HG02938 (cell line): Measurements from ENCODE around the gene OR1A1.
"Not testable (repeated sequence)": the region's sequence is repeated elsewhere in the genome, so short reads cannot be mapped to it uniquely, and the experiment has no call there.

Experiments used
- ATAC-seq: cut with Tn5 transposase; IDR thresholded peaks from one replicate; pipeline ENCODE4 v1.9.1; 2021; ENCODE audit warnings: mild to moderate bottlenecking, moderate library complexity; ENCODE audit not compliant: unreplicated experiment

OR1A1 gene

GRCh38 chr17:3207367-3207766, at the start of gene OR1A1:
Gene OR1A1 (plus strand): TSS chr17:3207667. CDS start chr17:3215621, 7,954 bp downstream.
- ATAC-seq: no peak

GRCh38 chr17:3167574-3167973, 39.9 kb upstream of the OR1A1 start:
- ATAC-seq: no peak

- no peak for ATAC-seq
Observed at GRCh38 chr17:3189961-3190360, 17.5 kb upstream of the OR1A1 start.

GRCh38 chr17:3197219-3197618, 10.2 kb upstream of the OR1A1 start, which contains the start of gene OR1A2:
Gene OR1A2 (plus strand): TSS chr17:3197519. CDS start chr17:3197519, 0 bp downstream.
- ATAC-seq: no peak

- no peak for ATAC-seq
Observed at GRCh38 chr17:3208484-3208883, 1.0 kb downstream of the OR1A1 start.

- ATAC-seq: no peak
Observed at GRCh38 chr17:3213001-3213400, 5.5 kb downstream of the OR1A1 start.

GRCh38 chr17:3213587-3213986, 6.1 kb downstream of the OR1A1 start:
- ATAC-seq: no peak

GRCh38 chr17:3219978-3220377, 12.5 kb downstream of the OR1A1 start:
- ATAC-seq: not testable (repeated sequence)

- no peak for ATAC-seq
Observed at GRCh38 chr17:3221850-3222249, 14.4 kb downstream of the OR1A1 start.

- no peak for ATAC-seq
Observed at GRCh38 chr17:3222505-3222904, 15.0 kb downstream of the OR1A1 start.

GRCh38 chr17:3224721-3225352, 17.4 kb downstream of the OR1A1 start:
- ATAC-seq: not testable (repeated sequence)

GRCh38 chr17:3232300-3232699, 24.8 kb downstream of the OR1A1 start:
- not testable (repeated sequence) for ATAC-seq

GRCh38 chr17:3238685-3239084, 31.2 kb downstream of the OR1A1 start:
- ATAC-seq: not testable (repeated sequence)

GRCh38 chr17:3241044-3241443, 33.6 kb downstream of the OR1A1 start:
- not testable (repeated sequence) for ATAC-seq

- not testable (repeated sequence) for ATAC-seq
Observed at GRCh38 chr17:3244841-3245240, 37.4 kb downstream of the OR1A1 start.

GRCh38 chr17:3249013-3249412, 41.5 kb downstream of the OR1A1 start:
- ATAC-seq: not testable (repeated sequence)

- ATAC-seq: no peak
Observed at GRCh38 chr17:3256575-3256974, 49.1 kb downstream of the OR1A1 start.

- no peak for ATAC-seq
Observed at GRCh38 chr17:3260163-3260562, 52.7 kb downstream of the OR1A1 start.

GRCh38 chr17:3260600-3260999, 53.1 kb downstream of the OR1A1 start:
- no peak for ATAC-seq
